HepG2 (cell line): Measurements from ENCODE around the gene UBAP2L. TPM values are rescaled to one million over a fixed set of nuclear protein-coding genes. Genes with fewer than 3 reads are reported as not detected.

Source experiments
- AHDC1 ChIP-seq: sonication (generic); formaldehyde crosslinking; IDR thresholded peaks from 2 replicates; pipeline ENCODE4 v1.5.1; 2020; ENCODE audit warnings: mild to moderate bottlenecking, missing genetic modification reagents, borderline replicate concordance
- AHR ChIP-seq: IDR thresholded peaks from 2 replicates; pipeline ENCODE4 v1.6.1; 2018; ENCODE audit warnings: missing genetic modification reagents, missing compliant biosample characterization
- ARNT ChIP-seq: fragments of 450-650 bp; IDR thresholded peaks from 2 replicates; pipeline ENCODE4 v1.6.1; 2017
- CEBPB ChIP-seq: IDR thresholded peaks from 2 replicates; pipeline ENCODE4 v1.6.1; 2011; ENCODE audit warnings: low read depth, low read length, improper control_type of control experiment, borderline replicate concordance
- IRF9 ChIP-seq: sonication (generic); formaldehyde crosslinking; IDR thresholded peaks from 2 replicates; pipeline ENCODE4 v1.8.0; 2022; ENCODE audit warnings: missing genetic modification reagents, mild to moderate bottlenecking, borderline replicate concordance
- KLF11 ChIP-seq: IDR thresholded peaks from 2 replicates; pipeline ENCODE4 v1.6.1; 2016; ENCODE audit warnings: missing compliant biosample characterization
- POGK ChIP-seq: sonication (generic); formaldehyde crosslinking; conservative IDR thresholded peaks from 2 replicates; pipeline ENCODE4 v1.8.0; 2022; ENCODE audit warnings: mild to moderate bottlenecking, moderate library complexity, missing genetic modification reagents
- TBL1XR1 ChIP-seq: fragments of 150-350 bp; IDR thresholded peaks from 2 replicates; pipeline ENCODE4 v1.6.1; 2014; ENCODE audit warnings: borderline replicate concordance, low read length; ENCODE audit not compliant: partially characterized antibody
- TOE1 ChIP-seq: sonication (generic); formaldehyde crosslinking; IDR thresholded peaks from 2 replicates; pipeline ENCODE4 v1.4.0; 2020; ENCODE audit warnings: mild to moderate bottlenecking, missing genetic modification reagents
- TP53 ChIP-seq: sonication (generic); formaldehyde crosslinking; conservative IDR thresholded peaks from 2 replicates; pipeline ENCODE4 v1.4.0; 2020; ENCODE audit warnings: missing genetic modification reagents
- ZBTB3 ChIP-seq: sonication (generic); formaldehyde crosslinking; IDR thresholded peaks from 2 replicates; pipeline ENCODE4 v1.4.0; 2020; ENCODE audit warnings: low read depth, mild to moderate bottlenecking, moderate library complexity, missing genetic modification reagents, borderline replicate concordance
- ZKSCAN8 ChIP-seq: IDR thresholded peaks from 2 replicates; pipeline ENCODE4 v1.6.1; 2016; ENCODE audit warnings: borderline replicate concordance, missing genetic modification reagents, missing compliant biosample characterization
- ZNF724P ChIP-seq: sonication (generic); formaldehyde crosslinking; IDR thresholded peaks from 2 replicates; pipeline ENCODE4 v1.8.0; 2022; ENCODE audit warnings: missing genetic modification reagents, borderline replicate concordance
- ZNF816 ChIP-seq: sonication (generic); formaldehyde crosslinking; IDR thresholded peaks from 2 replicates; pipeline ENCODE4 v1.8.0; 2022; ENCODE audit warnings: missing genetic modification reagents, mild to moderate bottlenecking, borderline replicate concordance
- polyA plus RNA-seq, 8 experiments: library from polyadenylated mRNA; depleted of rRNA in 3 of 8; stranded (reverse) in 7 of 8; unstranded in 1 of 8; fragments of >200 nt; fragmentation: Illumina TruSeq in 4 of 8; extraction: Trizol in 4 of 8; gene quantifications; 2 replicates each; pipeline versions ENCODE4 v1.2.1 to v1.2.3, GENCODE V29; 2011 to 2016; ENCODE audit warnings: low read depth in 4 of 8, missing spikeins in 1 of 8, mixed read lengths in 1 of 8; ENCODE audit not compliant: insufficient read depth in 1 of 8
- total RNA-seq, 5 experiments: library from RNA; depleted of rRNA; stranded (reverse); fragments of >200 nt; fragmentation: Illumina TruSeq; extraction: Trizol; gene quantifications; 2 replicates each; pipeline ENCODE4 v1.2.3, GENCODE V29; 2016; ENCODE audit warnings: low read depth in 1 of 5
- TF ChIP-seq, protein P1 (sequence below): IDR thresholded peaks from 2 replicates; pipeline ENCODE4 v1.6.1; 2012; ENCODE audit warnings: low read depth, low read length, improper control_type of control experiment
- TF ChIP-seq, protein P2 (sequence below): sonication (generic); formaldehyde crosslinking; IDR thresholded peaks from 2 replicates; pipeline ENCODE4 v1.4.0; 2020; ENCODE audit warnings: missing genetic modification reagents, borderline replicate concordance

UBAP2L gene
- total and polyA plus RNA-seq, 2 of the 13 experiments (the other 11 are each of a cell fraction or from before 2014, with no cell fraction given), result 74.2 to 159 TPM

DNA sequence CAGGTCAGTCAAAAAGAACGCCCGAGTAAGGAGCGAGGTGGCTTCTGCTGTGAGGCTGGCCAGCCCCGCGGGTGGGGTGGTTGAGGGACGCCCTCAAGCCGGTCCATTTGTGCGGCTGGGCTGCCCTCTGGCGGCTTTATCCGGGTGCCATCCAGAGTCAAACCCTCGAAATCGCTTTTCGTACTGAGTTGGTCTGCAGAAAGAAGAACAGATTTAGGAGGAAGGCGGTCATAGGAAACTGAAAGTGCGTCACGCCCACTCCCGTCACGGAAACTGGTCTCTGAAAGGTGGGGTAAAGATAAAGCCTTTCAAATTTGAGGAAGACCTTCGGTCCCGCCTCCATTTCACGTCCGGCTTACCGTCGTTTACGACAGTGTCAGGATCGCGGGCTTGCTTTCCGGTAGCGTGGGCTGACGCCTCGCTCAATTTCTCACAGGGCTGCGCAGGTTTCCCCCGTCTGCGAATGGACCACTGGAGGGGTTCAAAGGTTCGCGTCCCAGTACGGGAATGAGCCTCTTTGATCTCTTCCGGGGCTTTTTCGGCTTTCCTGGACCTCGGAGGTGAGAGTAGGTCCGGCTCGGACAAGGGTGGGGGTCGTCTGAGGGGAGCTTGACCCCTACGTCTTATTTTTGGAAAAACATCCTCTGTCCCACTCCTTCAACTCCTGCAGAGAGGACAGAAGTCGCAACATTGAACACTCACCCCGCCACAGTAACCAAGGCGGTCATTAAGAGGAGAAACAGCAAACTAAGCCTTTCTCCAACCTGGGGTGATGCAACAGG is 51.7 kb downstream of the UBAP2L start, which contains the start of gene HAX1 (continued):
- TF ChIP-seq AHDC1 (CRISPR knock-in tag), result peak; percentile 49; the same call in 1 of the 2 replicates
- no peak; the same call in 1 of the 2 replicates for TF ChIP-seq TOE1 (CRISPR knock-in tag)
- peak; percentile 50; the same call in 1 of the 2 replicates for TF ChIP-seq CEBPB
- TF ChIP-seq ZBTB3 (CRISPR knock-in tag), result no peak
- TF ChIP-seq ZKSCAN8, result no peak; the same call in 1 of the 2 replicates
- no peak for TF ChIP-seq TBL1XR1
- TF ChIP-seq, protein P1, sequence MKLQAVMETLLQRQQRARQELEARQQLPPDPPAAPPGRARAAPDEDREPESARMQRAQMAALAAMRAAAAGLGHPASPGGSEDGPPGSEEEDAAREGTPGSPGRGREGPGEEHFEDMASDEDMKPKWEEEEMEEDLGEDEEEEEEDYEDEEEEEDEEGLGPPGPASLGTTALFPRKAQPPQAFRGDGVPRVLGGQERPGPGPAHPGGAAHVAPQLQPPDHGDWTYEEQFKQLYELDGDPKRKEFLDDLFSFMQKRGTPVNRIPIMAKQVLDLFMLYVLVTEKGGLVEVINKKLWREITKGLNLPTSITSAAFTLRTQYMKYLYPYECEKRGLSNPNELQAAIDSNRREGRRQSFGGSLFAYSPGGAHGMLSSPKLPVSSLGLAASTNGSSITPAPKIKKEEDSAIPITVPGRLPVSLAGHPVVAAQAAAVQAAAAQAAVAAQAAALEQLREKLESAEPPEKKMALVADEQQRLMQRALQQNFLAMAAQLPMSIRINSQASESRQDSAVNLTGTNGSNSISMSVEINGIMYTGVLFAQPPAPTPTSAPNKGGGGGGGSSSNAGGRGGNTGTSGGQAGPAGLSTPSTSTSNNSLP, result peak; percentile 83
- no peak for TF ChIP-seq TP53 (CRISPR knock-in tag)
- TF ChIP-seq POGK (CRISPR knock-in tag), result peak; percentile 65; the same call in 1 of the 2 replicates
- TF ChIP-seq ZNF816 (CRISPR knock-in tag), result peak; percentile 91; the same call in 1 of the 2 replicates
- TF ChIP-seq AHR (CRISPR knock-in tag), result peak; percentile 29; the same call in 1 of the 2 replicates
- TF ChIP-seq ZNF724P (CRISPR knock-in tag), result peak; percentile 75; the same call in 1 of the 2 replicates
- peak; percentile 72; the same call in 1 of the 2 replicates for TF ChIP-seq KLF11
- TF ChIP-seq, protein P2, sequence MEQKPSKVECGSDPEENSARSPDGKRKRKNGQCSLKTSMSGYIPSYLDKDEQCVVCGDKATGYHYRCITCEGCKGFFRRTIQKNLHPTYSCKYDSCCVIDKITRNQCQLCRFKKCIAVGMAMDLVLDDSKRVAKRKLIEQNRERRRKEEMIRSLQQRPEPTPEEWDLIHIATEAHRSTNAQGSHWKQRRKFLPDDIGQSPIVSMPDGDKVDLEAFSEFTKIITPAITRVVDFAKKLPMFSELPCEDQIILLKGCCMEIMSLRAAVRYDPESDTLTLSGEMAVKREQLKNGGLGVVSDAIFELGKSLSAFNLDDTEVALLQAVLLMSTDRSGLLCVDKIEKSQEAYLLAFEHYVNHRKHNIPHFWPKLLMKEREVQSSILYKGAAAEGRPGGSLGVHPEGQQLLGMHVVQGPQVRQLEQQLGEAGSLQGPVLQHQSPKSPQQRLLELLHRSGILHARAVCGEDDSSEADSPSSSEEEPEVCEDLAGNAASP (CRISPR knock-in tag), result peak; percentile 50; the same call in 1 of the 2 replicates
- no peak for TF ChIP-seq ARNT
- TF ChIP-seq IRF9 (CRISPR knock-in tag), result peak; percentile 72; the same call in 1 of the 2 replicates
